Measurements from ENCODE around the gene OPN1SW. TPM values are rescaled to one million over a fixed set of nuclear protein-coding genes. Genes with fewer than 3 reads are reported as not detected.

OPN1SW gene
- total and polyA plus RNA-seq, 3 experiments from 2014 or later, result not detected

DNA sequence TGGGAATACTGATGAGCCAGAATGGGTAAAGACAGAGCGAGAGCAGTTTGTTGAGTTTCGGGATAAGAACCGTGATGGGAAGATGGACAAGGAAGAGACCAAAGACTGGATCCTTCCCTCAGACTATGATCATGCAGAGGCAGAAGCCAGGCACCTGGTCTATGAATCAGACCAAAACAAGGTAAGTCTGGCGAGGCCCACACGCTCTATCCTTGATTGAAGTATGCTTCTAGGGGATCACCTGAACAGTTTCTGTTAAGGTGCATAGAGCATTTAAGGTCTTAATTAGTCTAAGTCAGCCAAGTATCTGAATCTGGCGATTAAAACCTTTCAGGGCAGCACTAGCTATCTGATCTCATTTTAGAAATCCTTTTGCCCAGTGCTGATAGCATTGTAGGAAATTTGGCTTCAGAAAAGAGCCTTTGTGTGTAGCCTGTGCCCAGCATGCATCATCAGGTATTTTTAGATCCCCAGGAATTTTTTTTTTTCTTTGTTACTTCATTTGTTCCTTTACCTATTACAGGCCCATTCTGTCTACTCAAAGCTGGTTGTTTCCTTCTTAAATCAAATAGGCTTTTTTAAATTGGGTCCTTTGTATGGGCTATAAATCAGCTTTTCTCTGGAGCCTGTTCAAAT lies 8.0 kb downstream of the OPN1SW start:
- peaks cover 8 to 79% (median 32%) of the 10 kb centered on the region in 3 donors for H3K36me3 Mint-ChIP-seq
- POLR2A ChIA-PET, result interaction anchor here (0.5 kb wide), 1 partner anchor 22 kb away, joined by 4 read pairs; no protein-coding TSS in a partner anchor

DNA sequence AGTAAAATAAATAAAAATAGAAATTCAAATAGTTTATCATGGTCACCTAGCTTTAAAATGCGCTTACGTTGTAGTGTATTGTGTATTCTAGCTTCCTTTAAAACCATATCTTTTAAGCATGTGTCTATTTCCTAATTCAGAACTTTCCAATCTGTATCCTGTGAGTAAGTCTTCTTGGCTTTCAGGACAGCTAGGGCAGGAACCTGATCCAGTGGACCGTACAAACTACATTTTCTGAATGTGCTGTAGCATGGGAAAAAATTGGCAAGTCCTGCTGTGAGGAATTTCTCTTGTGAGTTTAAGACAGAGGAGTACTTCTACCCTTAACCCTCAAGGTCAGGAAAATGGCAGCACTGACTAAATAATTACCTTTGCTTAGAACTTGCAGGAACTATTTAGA lies 12.1 kb downstream of the OPN1SW start:
- no peaks in the 10 kb centered on the region for H3K4me1 Mint-ChIP-seq
- POLR2A ChIA-PET, result no interaction called here

More for the DNA sequence above, 8.0 kb downstream of the OPN1SW start:
- DNase-seq, result no peak
- Histone ChIP-seq H3K4me3 (ENCODE audit: low read length) (no peak overlapping the region), H3K27me3 (ENCODE audit: insufficient read depth, low read length, poor library complexity, severe bottlenecking) (no peaks in the 10 kb centered on the region), H3K4me1 (ENCODE audit: insufficient read depth, low read length) (no peaks in the 10 kb centered on the region), H3K36me3 (ENCODE audit: insufficient read depth, low read length) (peaks cover 25% of the 10 kb centered on the region), H3K9me3 (ENCODE audit: low read length) (no peaks in the 10 kb centered on the region), H3K27ac (ENCODE audit: low read depth, low read length) (no peak overlapping the region)
- Mint-ChIP-seq H3K9me3 (no peaks in the 10 kb centered on the region), H3K27me3 (no peaks in the 10 kb centered on the region), H3K4me3 (no peak overlapping the region), H3K27ac (peak overlapping the region in 2 of 8 donors; percentile 50 to 61), H3K4me1 (no peaks in the 10 kb centered on the region)
- CTCF ChIA-PET, result interaction anchor here (1.0 to 1.4 kb wide), 2 partner anchors 28 to 116 kb away, joined by 3 to 4 read pairs; no protein-coding TSS in a partner anchor

GRCh38 chr7:128759242-128759641 lies 16.4 kb downstream of the OPN1SW start:
- Mint-ChIP-seq H3K4me3 (no peak overlapping the region), H3K27me3 (no peaks in the 10 kb centered on the region), H3K9me3 (no peaks in the 10 kb centered on the region), H3K27ac (no peak overlapping the region), H3K4me1 (peaks cover 0 to 9% (median 2%) of the 10 kb centered on the region in 3 donors), H3K36me3 (peaks cover 0 to 85% (median 20%) of the 10 kb centered on the region in 3 donors)
- no peak overlapping the region for H3K4me3 ChIP-seq (ENCODE audit: low read length)
- peaks cover 23% of the 10 kb centered on the region for H3K36me3 ChIP-seq (ENCODE audit: insufficient read depth, low read length)
- no peaks in the 10 kb centered on the region for H3K27me3 ChIP-seq (ENCODE audit: insufficient read depth, low read length, poor library complexity, severe bottlenecking)
- no peak overlapping the region for H3K27ac ChIP-seq (ENCODE audit: low read depth, low read length)
- CTCF ChIA-PET, result no interaction called here
- no peak for DNase-seq
- H3K9me3 ChIP-seq (ENCODE audit: low read length), result no peaks in the 10 kb centered on the region
- POLR2A ChIA-PET, result no interaction called here
- H3K4me1 ChIP-seq (ENCODE audit: insufficient read depth, low read length), result no peaks in the 10 kb centered on the region

More for the DNA sequence above, 12.1 kb downstream of the OPN1SW start:
- no peaks in the 10 kb centered on the region for H3K27me3 ChIP-seq (ENCODE audit: insufficient read depth, low read length, poor library complexity, severe bottlenecking)
- no peaks in the 10 kb centered on the region for H3K4me1 ChIP-seq (ENCODE audit: insufficient read depth, low read length)
- no peaks in the 10 kb centered on the region for H3K9me3 ChIP-seq (ENCODE audit: low read length)
- Mint-ChIP-seq H3K27me3 (no peaks in the 10 kb centered on the region), H3K9me3 (no peaks in the 10 kb centered on the region), H3K36me3 (peaks cover 0 to 78% (median 16%) of the 10 kb centered on the region in 3 donors), H3K4me3 (no peak overlapping the region), H3K27ac (no peak overlapping the region)
- DNase-seq, result no peak
- H3K36me3 ChIP-seq (ENCODE audit: insufficient read depth, low read length), result peaks cover 30% of the 10 kb centered on the region
- no peak overlapping the region for H3K27ac ChIP-seq (ENCODE audit: low read depth, low read length)
- CTCF ChIA-PET, result interaction anchor here (1.1 kb wide), 1 partner anchor 120 kb away, joined by 3 read pairs; no protein-coding TSS in a partner anchor
- no peak overlapping the region for H3K4me3 ChIP-seq (ENCODE audit: low read length)

- ChIA-PET POLR2A (no interaction called here), CTCF (no interaction called here)
- Mint-ChIP-seq H3K4me3 (no peak overlapping the region), H3K36me3 (peaks cover 0 to 86% (median 23%) of the 10 kb centered on the region in 3 donors), H3K9me3 (no peaks in the 10 kb centered on the region), H3K4me1 (peaks cover 0 to 9% (median 2%) of the 10 kb centered on the region in 3 donors), H3K27ac (peak overlapping the region in 1 of 8 donors; percentile 15), H3K27me3 (no peaks in the 10 kb centered on the region)
- H3K4me3 ChIP-seq (ENCODE audit: low read length), result no peak overlapping the region
- H3K27ac ChIP-seq (ENCODE audit: low read depth, low read length), result no peak overlapping the region
- H3K36me3 ChIP-seq (ENCODE audit: insufficient read depth, low read length), result peaks cover 28% of the 10 kb centered on the region
- H3K9me3 ChIP-seq (ENCODE audit: low read length), result no peaks in the 10 kb centered on the region
- H3K4me1 ChIP-seq (ENCODE audit: insufficient read depth, low read length), result no peaks in the 10 kb centered on the region
- no peaks in the 10 kb centered on the region for H3K27me3 ChIP-seq (ENCODE audit: insufficient read depth, low read length, poor library complexity, severe bottlenecking)
- DNase-seq, result no peak
Observed at GRCh38 chr7:128758553-128758952, 17.0 kb downstream of the OPN1SW start.

GRCh38 chr7:128757203-128757602 lies 18.4 kb downstream of the OPN1SW start:
- Histone ChIP-seq H3K4me3 (ENCODE audit: low read length) (no peak overlapping the region), H3K27me3 (ENCODE audit: insufficient read depth, low read length, poor library complexity, severe bottlenecking) (no peaks in the 10 kb centered on the region), H3K36me3 (ENCODE audit: insufficient read depth, low read length) (peaks cover 28% of the 10 kb centered on the region), H3K4me1 (ENCODE audit: insufficient read depth, low read length) (no peaks in the 10 kb centered on the region), H3K9me3 (ENCODE audit: low read length) (no peaks in the 10 kb centered on the region), H3K27ac (ENCODE audit: low read depth, low read length) (no peak overlapping the region)
- Mint-ChIP-seq H3K4me3 (no peak overlapping the region), H3K27ac (peak overlapping the region in 1 of 8 donors; percentile 52), H3K9me3 (no peaks in the 10 kb centered on the region), H3K4me1 (peaks cover 2 to 9% (median 5%) of the 10 kb centered on the region in 3 donors), H3K27me3 (no peaks in the 10 kb centered on the region), H3K36me3 (peaks cover 0 to 90% (median 29%) of the 10 kb centered on the region in 3 donors)
- CTCF ChIA-PET, result interaction anchor here (1.4 kb wide), 1 partner anchor 32 kb away, joined by 3 read pairs; no protein-coding TSS in a partner anchor
- POLR2A ChIA-PET, result no interaction called here
- DNase-seq, result no peak

GRCh38 chr7:128755819-128756476 lies 19.6 kb downstream of the OPN1SW start:
- no peak overlapping the region for H3K4me3 ChIP-seq (ENCODE audit: low read length)
- H3K36me3 Mint-ChIP-seq, result peaks cover 0 to 85% (median 23%) of the 10 kb centered on the region in 3 donors
- H3K4me3 Mint-ChIP-seq, result no peak overlapping the region
- H3K4me1 Mint-ChIP-seq, result peaks cover 2 to 9% (median 5%) of the 10 kb centered on the region in 3 donors
- H3K36me3 ChIP-seq (ENCODE audit: insufficient read depth, low read length), result peaks cover 23% of the 10 kb centered on the region
- DNase-seq, result no peak
- H3K27me3 ChIP-seq (ENCODE audit: insufficient read depth, low read length, poor library complexity, severe bottlenecking), result no peaks in the 10 kb centered on the region
- H3K27ac ChIP-seq (ENCODE audit: low read depth, low read length), result no peak overlapping the region
- ChIA-PET POLR2A (no interaction called here), CTCF (no interaction called here)
- H3K27me3 Mint-ChIP-seq, result no peaks in the 10 kb centered on the region
- H3K27ac Mint-ChIP-seq, result peak overlapping the region in 4 of 8 donors; percentile 1 to 56 (median 14)
- no peaks in the 10 kb centered on the region for H3K9me3 ChIP-seq (ENCODE audit: low read length)
- no peaks in the 10 kb centered on the region for H3K9me3 Mint-ChIP-seq
- H3K4me1 ChIP-seq (ENCODE audit: insufficient read depth, low read length), result no peaks in the 10 kb centered on the region

- no peak for DNase-seq
- Histone ChIP-seq H3K4me3 (ENCODE audit: low read length) (no peak overlapping the region), H3K27me3 (ENCODE audit: insufficient read depth, low read length, poor library complexity, severe bottlenecking) (no peaks in the 10 kb centered on the region), H3K4me1 (ENCODE audit: insufficient read depth, low read length) (no peaks in the 10 kb centered on the region), H3K9me3 (ENCODE audit: low read length) (no peaks in the 10 kb centered on the region), H3K27ac (ENCODE audit: low read depth, low read length) (no peak overlapping the region), H3K36me3 (ENCODE audit: insufficient read depth, low read length) (peaks cover 23% of the 10 kb centered on the region)
- Mint-ChIP-seq H3K4me1 (peaks cover 2 to 9% (median 6%) of the 10 kb centered on the region in 3 donors), H3K36me3 (peaks cover 0 to 83% (median 23%) of the 10 kb centered on the region in 3 donors), H3K27ac (peak overlapping the region in 1 of 8 donors; percentile 24), H3K4me3 (no peak overlapping the region), H3K9me3 (no peaks in the 10 kb centered on the region), H3K27me3 (no peaks in the 10 kb centered on the region)
- ChIA-PET POLR2A (interaction anchor here (0.6 kb wide), 1 partner anchor 10 kb away, joined by 3 read pairs; no protein-coding TSS in a partner anchor), CTCF (no interaction called here)
Observed at GRCh38 chr7:128755075-128755818, 20.3 kb downstream of the OPN1SW start.

All from CD8-positive, alpha-beta memory T cell (primary cell).